Daoy (cell line): ENCODE data around the gene DNAJC10. TPM values are rescaled to one million over a fixed set of nuclear protein-coding genes. Genes with fewer than 3 reads are reported as not detected.
A peak's percentile ranks its signal among the peaks of the same experiment; 100 is the strongest.

ENCODE experiments used
- DNase-seq: peaks from one replicate; pipeline ENCODE4 v3.0.0-alpha.2; 2015; ENCODE audit warnings: low read depth
- total RNA-seq: library from RNA; depleted of rRNA; stranded (reverse); fragments of >200 nt; shearing (Covaris generic); gene quantifications from 2 replicates; pipeline ENCODE4 v1.2.3, GENCODE V29; 2014

Gene DNAJC10
- total RNA-seq, 1 experiment from 2014 or later: 57.9 TPM

- no peak for DNase-seq
Observed at GRCh38 chr2:182784777-182785176, 68.7 kb downstream of the DNAJC10 start.

DNA sequence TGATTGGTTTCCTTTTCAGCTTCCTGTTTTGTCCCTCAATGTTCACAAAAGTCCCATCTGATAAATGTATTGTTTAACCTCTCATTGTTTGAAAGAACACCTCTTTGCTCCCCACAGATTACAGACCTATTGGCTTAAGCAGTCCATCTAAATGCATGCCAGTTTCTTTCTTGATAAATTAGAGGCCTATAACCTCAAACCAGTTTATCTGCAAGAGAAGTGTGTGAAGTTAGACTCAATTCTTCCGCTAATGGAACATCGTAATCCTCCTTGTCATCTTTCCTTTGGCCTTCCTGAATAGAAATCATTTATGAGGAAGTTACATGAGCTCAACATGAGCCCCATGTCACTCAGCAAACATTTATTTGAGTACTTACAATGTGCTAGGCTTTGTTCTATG is 76.4 kb downstream of the DNAJC10 start:
- no peak for DNase-seq

DNA sequence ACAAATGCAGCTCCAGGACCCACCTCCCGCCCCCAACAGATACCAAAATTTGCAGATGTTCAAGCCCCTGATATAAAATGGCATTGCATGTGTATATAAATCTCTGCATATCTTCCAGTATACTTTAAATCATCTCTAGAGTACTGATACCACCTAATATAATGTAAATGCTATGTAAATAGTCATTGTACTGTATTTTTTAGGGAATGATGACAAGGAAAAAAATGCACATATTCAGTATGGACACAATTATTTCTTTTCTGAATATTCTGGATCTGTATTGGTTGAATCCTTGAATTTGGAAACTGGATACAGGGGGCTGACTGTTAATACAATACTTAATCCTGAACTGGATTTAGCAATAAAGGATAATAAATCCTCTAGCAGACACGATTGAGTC is 82.7 kb downstream of the DNAJC10 start:
- no peak for DNase-seq

DNA sequence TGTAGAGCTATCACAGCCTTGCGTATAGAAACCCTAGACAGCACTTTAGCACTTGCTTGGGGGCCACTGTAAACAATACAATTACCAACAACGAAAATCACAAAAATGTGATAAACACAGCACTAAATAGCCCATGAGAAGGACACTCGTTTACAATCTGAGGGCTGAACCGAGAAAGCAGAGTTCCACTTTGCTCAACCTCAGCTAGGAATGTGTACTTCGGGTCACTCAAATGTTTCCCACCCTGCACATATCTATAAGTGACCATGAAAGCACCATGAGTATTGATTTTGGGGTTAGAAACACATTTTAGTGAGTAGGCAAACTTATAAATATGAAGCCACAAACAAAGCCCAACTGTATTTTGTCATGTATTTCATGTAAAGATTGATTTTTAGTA is 88.1 kb downstream of the DNAJC10 start:
- DNase-seq: no peak

- no peak for DNase-seq
Observed at GRCh38 chr2:182807319-182807718, 91.3 kb downstream of the DNAJC10 start.

- no peak for DNase-seq
Observed at GRCh38 chr2:182810087-182810486, 94.0 kb downstream of the DNAJC10 start.

- DNase-seq: no peak
Observed at GRCh38 chr2:182814380-182814779, 98.3 kb downstream of the DNAJC10 start.

DNA sequence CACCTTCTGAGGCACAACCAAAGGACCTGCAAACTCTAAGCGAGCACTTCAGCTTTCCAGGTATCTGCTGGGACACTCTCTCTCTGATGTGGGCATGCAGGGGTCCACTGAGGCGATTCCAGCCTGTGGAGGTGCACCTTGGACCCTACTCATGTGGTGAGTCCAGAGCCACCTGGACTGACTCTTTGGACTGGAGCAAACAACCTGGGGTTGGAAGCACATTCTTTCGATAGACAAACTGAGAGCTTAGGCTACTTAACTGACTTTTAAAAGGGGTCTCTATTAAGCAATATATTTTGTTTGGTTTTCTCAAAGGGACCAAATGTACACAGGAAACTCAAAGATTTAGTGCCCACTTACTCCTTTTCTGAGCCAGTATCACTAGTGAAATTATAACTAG is 98.7 kb downstream of the DNAJC10 start:
- no peak for DNase-seq

DNA sequence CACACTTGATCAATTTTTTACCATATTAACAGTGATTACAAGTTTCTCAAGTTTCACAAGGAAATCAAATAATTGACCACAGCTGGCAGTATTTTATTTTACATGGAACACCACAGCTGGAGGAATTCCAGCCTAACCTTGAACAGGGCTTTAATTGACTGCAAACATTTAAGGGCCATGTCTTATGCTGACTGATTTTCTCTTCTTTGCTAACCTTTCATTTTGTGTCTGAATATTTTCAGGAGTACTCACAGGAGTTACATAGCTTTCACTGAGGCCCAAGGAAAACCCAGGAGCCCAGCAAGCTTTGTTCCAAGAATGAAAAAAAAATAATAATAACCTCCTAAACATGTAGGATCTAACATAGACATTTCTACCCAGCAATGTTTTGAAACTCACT is 100.8 kb downstream of the DNAJC10 start:
- no peak for DNase-seq

DNA sequence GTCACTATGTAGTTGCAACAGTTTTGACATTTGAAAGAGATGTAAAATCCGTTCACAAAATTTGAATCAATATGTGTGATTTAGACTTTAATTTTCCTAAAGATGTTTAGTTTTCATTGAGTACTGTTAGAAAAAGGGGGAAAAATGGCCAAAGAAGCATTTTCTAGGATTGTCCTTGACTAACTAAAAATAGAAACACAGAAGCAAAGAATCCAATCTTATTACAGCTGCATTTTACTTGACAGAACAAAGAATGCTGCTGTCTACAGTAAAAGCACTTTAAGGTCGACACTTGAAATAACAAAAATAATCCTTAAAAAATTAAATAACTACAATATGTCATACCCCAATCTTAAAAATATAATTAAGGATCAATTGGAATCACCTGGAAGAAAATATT is 101.5 kb downstream of the DNAJC10 start:
- no peak for DNase-seq

DNA sequence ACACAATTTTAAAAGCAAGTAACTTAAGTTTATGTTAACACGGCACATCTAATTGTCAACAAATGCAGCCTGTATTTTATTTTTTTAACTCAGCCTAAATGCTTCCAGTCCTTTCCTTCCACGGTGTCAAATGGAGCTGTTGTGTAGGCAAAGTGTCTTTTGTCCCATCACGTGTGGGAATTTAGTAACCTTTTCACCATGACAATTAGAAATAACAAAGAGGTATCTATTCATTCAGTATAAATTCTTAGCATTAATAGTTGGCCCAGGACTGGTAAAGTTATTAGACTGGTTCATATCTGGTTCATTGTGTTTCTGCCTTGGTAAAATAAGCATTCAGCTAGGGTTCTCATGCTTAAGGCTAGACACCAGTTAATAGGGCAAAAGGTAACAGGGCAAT is 102.4 kb downstream of the DNAJC10 start:
- no peak for DNase-seq

GRCh38 chr2:182818925-182819324 is 102.9 kb downstream of the DNAJC10 start:
- no peak for DNase-seq

DNA sequence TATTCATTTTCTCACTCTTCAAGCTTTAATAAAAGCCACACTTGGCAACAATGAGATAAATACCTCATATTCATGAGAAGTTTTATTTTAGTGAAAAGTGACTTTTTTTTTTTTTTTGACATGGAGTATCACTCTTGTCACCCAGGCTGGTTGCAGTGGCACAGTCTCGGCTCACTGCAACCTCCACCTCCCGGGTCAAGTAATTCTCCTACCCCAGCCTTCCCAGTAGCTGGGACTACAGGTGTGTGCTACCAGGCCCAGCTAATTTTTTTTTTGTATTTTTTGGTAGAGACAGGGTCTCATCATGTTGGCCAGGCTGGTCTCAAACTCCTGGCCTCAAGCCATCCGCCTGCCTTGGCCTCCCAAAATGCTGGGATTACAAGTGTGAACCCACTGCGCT is 103.4 kb downstream of the DNAJC10 start:
- DNase-seq: no peak

- DNase-seq: peak; percentile 5
Observed at GRCh38 chr2:182821182-182821581, 105.1 kb downstream of the DNAJC10 start.

GRCh38 chr2:182822733-182823132 is 106.7 kb downstream of the DNAJC10 start:
- DNase-seq: no peak

- no peak for DNase-seq
Observed at GRCh38 chr2:182824056-182824766, 108.2 kb downstream of the DNAJC10 start.

GRCh38 chr2:182824767-182825158 is 108.7 kb downstream of the DNAJC10 start:
- no peak for DNase-seq

DNA sequence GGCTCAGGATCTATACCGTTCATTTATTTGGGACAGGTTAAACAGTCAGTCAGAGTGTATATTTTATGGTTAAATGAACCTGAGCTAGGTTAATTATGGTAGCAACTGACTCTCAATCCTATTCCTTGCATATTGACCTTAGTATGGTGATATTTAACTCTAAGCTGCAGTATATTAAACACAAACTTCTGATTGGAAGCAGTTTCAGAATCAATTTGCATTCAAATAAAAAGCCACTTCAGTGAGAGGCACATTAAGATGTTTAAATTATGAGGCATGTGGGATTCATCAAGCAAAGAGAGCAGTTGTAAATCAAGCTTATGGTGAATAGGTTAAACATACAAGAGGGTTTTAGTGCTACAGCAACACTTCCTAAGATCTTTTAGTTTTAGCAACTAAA is 110.0 kb downstream of the DNAJC10 start:
- no peak for DNase-seq

- no peak for DNase-seq
Observed at GRCh38 chr2:182826496-182826895, 110.4 kb downstream of the DNAJC10 start.

- DNase-seq: no peak
Observed at GRCh38 chr2:182827182-182827879, 111.3 kb downstream of the DNAJC10 start.

GRCh38 chr2:182831101-182831500 is 115.0 kb downstream of the DNAJC10 start:
- no peak for DNase-seq

- no peak for DNase-seq
Observed at GRCh38 chr2:182831921-182832320, 115.9 kb downstream of the DNAJC10 start.

- no peak for DNase-seq
Observed at GRCh38 chr2:182833084-182833854, 117.2 kb downstream of the DNAJC10 start.
